Measurements from ENCODE around the gene TMEM154. TPM values are rescaled to one million over a fixed set of nuclear protein-coding genes. Genes with fewer than 3 reads are reported as not detected.
"Not testable (repeated sequence)": the region's sequence is repeated elsewhere in the genome, so short reads cannot be mapped to it uniquely, and the experiment has no call there.

TMEM154 gene
- total and polyA plus RNA-seq, 10 donors = 5.0 to 72.3 (median 27.4) TPM

DNA sequence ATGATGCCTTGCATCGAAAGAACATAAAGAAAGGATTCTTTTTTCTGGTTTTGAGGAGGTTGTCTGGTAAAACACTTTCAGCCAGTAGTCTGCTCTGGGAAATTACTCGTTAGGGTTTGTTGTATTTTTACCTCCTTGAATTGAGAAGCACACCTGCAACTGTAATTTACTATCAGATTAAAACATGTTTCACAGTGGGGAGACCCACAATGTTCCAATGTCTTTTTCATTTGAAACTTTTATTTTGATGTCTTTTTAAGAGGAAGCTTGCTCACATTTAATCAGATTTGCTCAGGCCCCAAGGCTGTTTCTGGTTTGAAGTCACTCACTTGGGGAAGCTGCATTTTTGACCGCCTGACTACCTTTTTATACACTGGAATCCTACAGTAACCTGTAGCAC lies 12.0 kb downstream of the TMEM154 start:
- intact Hi-C loops (cut with DNase I; ENCODE audit: low total_unique reads) = no loop called here
- 75 to 87% (median 80%) methylated on average over 3 of the region's 3 CpGs for WGBS, 5 donors

DNA sequence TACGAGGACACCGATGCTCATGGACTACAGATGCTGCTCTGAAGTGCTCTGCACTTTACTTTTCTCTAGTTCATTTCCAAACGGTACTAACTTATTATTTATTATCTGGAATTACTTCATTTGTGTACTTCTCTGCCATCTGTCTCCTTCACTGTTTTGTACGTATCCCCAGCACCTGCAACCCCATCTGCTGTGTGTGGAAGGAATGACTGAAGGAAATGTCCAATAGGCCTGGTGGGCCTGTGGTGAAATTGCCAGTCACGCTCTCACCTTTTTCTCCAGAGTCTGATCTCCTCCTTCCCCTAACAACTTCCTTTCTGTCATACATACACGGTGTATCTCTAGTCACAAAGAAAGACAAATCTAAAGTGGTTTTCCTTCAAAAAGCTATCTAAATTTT lies 12.9 kb downstream of the TMEM154 start:
- no peak overlapping the region for H3K4me3 ChIP-seq
- DNase-seq = no peak
- peak overlapping the region in 5 of 8 donors; percentile 86 to 96 (median 92) for H3K27ac ChIP-seq
- WGBS, 5 donors = 69 to 82% (median 74%) methylated on average over 6 of the region's 6 CpGs
- H3K36me3 ChIP-seq = peaks cover 0 to 7% (median 0%) of the 10 kb centered on the region in 6 donors
- no peak for TF ChIP-seq POLR2AphosphoS5 (IDR thresholded peaks at IDR 0.05)
- no peak for TF ChIP-seq POLR2A (IDR thresholded peaks at IDR 0.05)
- TF ChIP-seq, protein P1, sequence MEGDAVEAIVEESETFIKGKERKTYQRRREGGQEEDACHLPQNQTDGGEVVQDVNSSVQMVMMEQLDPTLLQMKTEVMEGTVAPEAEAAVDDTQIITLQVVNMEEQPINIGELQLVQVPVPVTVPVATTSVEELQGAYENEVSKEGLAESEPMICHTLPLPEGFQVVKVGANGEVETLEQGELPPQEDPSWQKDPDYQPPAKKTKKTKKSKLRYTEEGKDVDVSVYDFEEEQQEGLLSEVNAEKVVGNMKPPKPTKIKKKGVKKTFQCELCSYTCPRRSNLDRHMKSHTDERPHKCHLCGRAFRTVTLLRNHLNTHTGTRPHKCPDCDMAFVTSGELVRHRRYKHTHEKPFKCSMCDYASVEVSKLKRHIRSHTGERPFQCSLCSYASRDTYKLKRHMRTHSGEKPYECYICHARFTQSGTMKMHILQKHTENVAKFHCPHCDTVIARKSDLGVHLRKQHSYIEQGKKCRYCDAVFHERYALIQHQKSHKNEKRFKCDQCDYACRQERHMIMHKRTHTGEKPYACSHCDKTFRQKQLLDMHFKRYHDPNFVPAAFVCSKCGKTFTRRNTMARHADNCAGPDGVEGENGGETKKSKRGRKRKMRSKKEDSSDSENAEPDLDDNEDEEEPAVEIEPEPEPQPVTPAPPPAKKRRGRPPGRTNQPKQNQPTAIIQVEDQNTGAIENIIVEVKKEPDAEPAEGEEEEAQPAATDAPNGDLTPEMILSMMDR (IDR thresholded peaks at IDR 0.05 in 8 of 11, conservative IDR thresholded peaks at IDR 0.05 in 3 of 11) = no peak
- H3K27me3 ChIP-seq (replicated peaks in 1 of 7) = no peaks in the 10 kb centered on the region
- no peaks in the 10 kb centered on the region for H3K9me3 ChIP-seq
- intact Hi-C loops (cut with DNase I; ENCODE audit: low total_unique reads) = no loop called here
- peaks cover 6 to 77% (median 39%) of the 10 kb centered on the region in 6 donors for H3K4me1 ChIP-seq

More for the DNA sequence above, 12.0 kb downstream of the TMEM154 start:
- Histone ChIP-seq H3K27me3 (replicated peaks in 1 of 7) (no peaks in the 10 kb centered on the region), H3K27ac (peak overlapping the region in 4 of 8 donors; percentile 91 to 96 (median 92)), H3K36me3 (peaks cover 0 to 7% (median 0%) of the 10 kb centered on the region in 6 donors), H3K4me1 (peaks cover 0 to 69% (median 31%) of the 10 kb centered on the region in 6 donors), H3K9me3 (no peaks in the 10 kb centered on the region), H3K4me3 (no peak overlapping the region)
- DNase-seq = no peak
- no peak for TF ChIP-seq POLR2A (IDR thresholded peaks at IDR 0.05)
- no peak for TF ChIP-seq POLR2AphosphoS5 (IDR thresholded peaks at IDR 0.05)
- TF ChIP-seq, protein P1 (IDR thresholded peaks at IDR 0.05 in 8 of 11, conservative IDR thresholded peaks at IDR 0.05 in 3 of 11) = no peak

DNA sequence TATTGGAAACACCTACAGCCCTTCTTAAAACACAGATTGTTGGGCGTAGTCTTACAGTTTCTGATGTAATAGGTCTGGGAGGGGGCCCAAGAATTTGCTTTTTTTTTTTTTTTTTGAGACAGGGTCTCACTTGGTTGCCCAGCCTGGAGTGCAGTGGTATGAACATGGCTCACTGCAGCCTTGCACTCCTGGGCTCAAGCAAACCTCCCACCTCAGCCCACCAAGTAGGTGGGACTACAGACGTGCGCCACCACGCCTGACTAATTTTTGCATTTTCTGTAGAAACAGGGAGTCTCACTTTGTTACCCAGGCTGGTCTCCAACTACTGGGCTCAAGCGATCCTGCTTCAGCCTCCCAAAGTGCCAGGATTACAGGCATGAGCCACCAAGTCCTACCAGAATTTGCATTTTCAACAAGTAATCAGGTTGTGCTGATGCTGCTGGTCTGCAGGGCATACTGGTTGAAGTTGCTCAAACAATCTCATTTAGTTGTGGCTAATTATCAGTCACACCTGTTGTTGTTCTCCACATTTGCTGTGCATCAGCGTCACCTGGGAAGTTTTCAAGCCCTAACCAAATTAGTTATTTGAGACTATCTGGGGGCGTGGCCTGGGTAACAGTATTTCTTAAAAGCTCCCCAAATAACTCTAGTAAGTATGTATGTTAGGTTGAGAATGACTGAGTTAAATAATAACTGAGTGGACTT lies 14.0 kb downstream of the TMEM154 start:
- DNase-seq = no peak
- WGBS, 5 donors = 67 to 85% (median 83%) methylated on average over 6 to 7 of the region's 7 CpGs
- peaks cover 6 to 84% (median 47%) of the 10 kb centered on the region in 6 donors for H3K4me1 ChIP-seq
- H3K4me3 ChIP-seq = peak overlapping the region in 1 of 8 donors; percentile 7
- intact Hi-C loops (cut with DNase I; ENCODE audit: low total_unique reads) = no loop called here
- peak overlapping the region in 7 of 8 donors; percentile 69 to 96 (median 91) for H3K27ac ChIP-seq
- peak in 1 of 3 donors; percentile 12 for TF ChIP-seq POLR2AphosphoS5 (IDR thresholded peaks at IDR 0.05)
- TF ChIP-seq POLR2A (IDR thresholded peaks at IDR 0.05) = no peak
- H3K36me3 ChIP-seq = peaks cover 0 to 7% (median 0%) of the 10 kb centered on the region in 6 donors
- no peaks in the 10 kb centered on the region for H3K27me3 ChIP-seq (replicated peaks in 1 of 7)
- H3K9me3 ChIP-seq = no peaks in the 10 kb centered on the region

DNA sequence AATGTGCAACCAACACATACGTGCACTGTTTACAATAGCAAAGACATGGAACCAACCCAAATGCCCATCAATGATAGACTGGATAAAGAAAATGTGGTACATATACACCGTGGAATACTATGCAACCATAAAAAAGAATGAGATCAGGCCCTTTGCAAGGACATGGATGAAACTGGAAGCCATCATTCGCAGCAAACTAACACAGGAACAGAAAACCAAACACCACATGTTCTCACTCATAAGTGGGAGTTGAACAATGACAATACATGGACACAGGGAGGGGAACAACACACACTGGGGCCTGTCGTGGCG lies 15.8 kb downstream of the TMEM154 start:
- H3K27me3 ChIP-seq (replicated peaks in 1 of 7); DNase-seq; intact Hi-C loops (cut with DNase I; ENCODE audit: low total_unique reads); H3K9me3 ChIP-seq; H3K36me3 ChIP-seq: not testable (repeated sequence)
- Histone ChIP-seq H3K27ac (peak overlapping the region in 7 of 8 donors; percentile 69 to 96 (median 91)), H3K4me1 (peaks cover 6 to 100% (median 54%) of the 10 kb centered on the region in 6 donors), H3K4me3 (peak overlapping the region in 1 of 8 donors; percentile 54)
- WGBS, 5 donors = 53 to 76% (median 75%) methylated on average over 4 to 5 of the region's 5 CpGs

Data from spleen (tissue), 11 donors.